ENCODE data around the gene PAPPA.

DNA sequence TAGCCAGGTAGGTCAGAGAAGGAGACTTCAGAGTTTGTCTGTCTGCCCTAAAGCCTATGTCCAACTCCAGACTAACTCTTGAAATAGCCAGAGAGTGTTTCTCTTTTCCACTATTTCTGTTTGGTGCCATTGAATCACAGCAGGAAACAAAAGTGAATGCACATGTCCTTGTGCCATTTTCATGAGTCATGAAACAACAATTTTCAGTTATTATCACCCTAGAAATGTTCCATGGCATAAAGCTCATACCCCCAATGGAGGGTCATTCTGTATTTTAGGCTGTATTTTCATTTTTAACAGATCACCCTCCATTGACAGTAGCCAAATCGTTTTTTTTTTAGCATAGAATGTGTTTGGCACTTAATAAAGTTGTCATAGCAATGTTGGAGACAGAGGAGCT lies 124.7 kb downstream of the PAPPA start:
- TF ChIP-seq CTCF (conservative IDR thresholded peaks at IDR 0.05; ENCODE audit: low read length) (no peak), EZH2phosphoT487 (IDR thresholded peaks at IDR 0.05; ENCODE audit: borderline replicate concordance, low read depth, low read length) (no peak)
